Endothelial cell of umbilical vein (primary cell): ENCODE results near the gene COL5A1. TPM values are rescaled to one million over a fixed set of nuclear protein-coding genes. Genes with fewer than 3 reads are reported as not detected.
"Not testable (repeated sequence)": the region's sequence is repeated elsewhere in the genome, so short reads cannot be mapped to it uniquely, and the experiment has no call there.

Source experiments
- BruUV-seq: library from RNA; stranded (reverse); fragments of 400-500 nt; replicated peaks from 2 replicates; lab custom pipeline; 2021; lab: Mats Ljungman, UMichigan
- CTCF ChIA-PET: fragments of 300-600, 350-600 bp; sonication (Branson Sonifier 250); formaldehyde crosslinking; loops from one replicate; lab custom pipeline; 2021; ENCODE audit warnings: antibody characterized with exemption, inconsistent platforms; lab: Charles Lee
- POLR2A ChIA-PET: fragments of 300-600, 350-600 bp; sonication (Branson Sonifier 250); formaldehyde crosslinking; loops from one replicate; lab custom pipeline; 2021; ENCODE audit warnings: antibody characterized with exemption, inconsistent platforms; lab: Charles Lee
- DNase-seq: peaks from one replicate; pipeline ENCODE4 v3.0.0-alpha.2; 2011; ENCODE audit warnings: low read depth, low spot score
- FAIRE-seq: peaks from 2 replicates; lab custom pipeline; 2011; peaks lifted over from hg19 to GRCh38; lab: Jason Lieb, UNC
- H2AFZ ChIP-seq: 2 replicates; pipeline ENCODE4 v1.6.0; 2012; ENCODE audit warnings: low read depth, low read length, control low read depth, inconsistent platforms
- H3K27ac ChIP-seq: 2 replicates; pipeline ENCODE4 v1.5.1; 2011; ENCODE audit warnings: low read depth, mild to moderate bottlenecking, control low read depth, low read length, moderate library complexity; ENCODE audit not compliant: insufficient read depth
- H3K27me3 ChIP-seq, 2 experiments: 2 replicates each; pipeline versions ENCODE4 v1.6.0 to v1.6.1; 2011; ENCODE audit warnings: low read length in 2 of 2, mixed read lengths in 1 of 2; ENCODE audit not compliant: control insufficient read depth in 2 of 2, insufficient read depth in 2 of 2
- H3K36me3 ChIP-seq, 2 experiments: 2 replicates in 1 of 2; 3 replicates in 1 of 2; pipeline ENCODE4 v1.5.1; 2011; ENCODE audit warnings: low read length in 2 of 2, mild to moderate bottlenecking in 1 of 2, moderate library complexity in 1 of 2; ENCODE audit not compliant: control insufficient read depth in 2 of 2, insufficient read depth in 2 of 2; ENCODE audit errors: extremely low read depth in 1 of 2
- H3K4me1 ChIP-seq: 3 replicates; pipeline ENCODE4 v1.5.1; 2011; ENCODE audit warnings: mild to moderate bottlenecking, low read length; ENCODE audit not compliant: control insufficient read depth, insufficient read depth; ENCODE audit errors: extremely low read depth
- H3K4me2 ChIP-seq: 2 replicates; pipeline ENCODE4 v1.6.1; 2011; ENCODE audit warnings: low read length, control low read depth, mixed read lengths; ENCODE audit not compliant: insufficient read depth
- H3K4me3 ChIP-seq, 3 experiments: fragments of 200-600 bp in 1 of 3; sonication (generic), shearing (Covaris generic) in 1 of 3; replicated peaks in 1 of 3; 2 replicates each; pipeline ENCODE4 v1.5.1; 2011 to 2016; ENCODE audit warnings: control low read depth in 3 of 3, low read length in 3 of 3, mild to moderate bottlenecking in 2 of 3, inconsistent platforms in 1 of 3, low read depth in 1 of 3, moderate library complexity in 1 of 3; ENCODE audit not compliant: insufficient read depth in 1 of 3
- H3K79me2 ChIP-seq: 2 replicates; pipeline ENCODE4 v1.6.0; 2012; ENCODE audit warnings: low read length, inconsistent platforms; ENCODE audit not compliant: control insufficient read depth, insufficient read depth
- H3K9ac ChIP-seq: replicated peaks from 2 replicates; pipeline ENCODE3; 2011; ENCODE audit warnings: low read length, control low read depth; ENCODE audit not compliant: insufficient read depth; ENCODE audit errors: extremely low read depth
- H3K9me1 ChIP-seq: replicated peaks from 3 replicates; pipeline ENCODE4 v1.6.0; 2011; ENCODE audit warnings: mild to moderate bottlenecking, low read length; ENCODE audit not compliant: control insufficient read depth, insufficient read depth; ENCODE audit errors: extremely low read depth
- H3K9me3 ChIP-seq: replicated peaks from 2 replicates; pipeline ENCODE4 v1.5.1; 2012; ENCODE audit warnings: low read length, inconsistent platforms; ENCODE audit not compliant: control insufficient read depth, insufficient read depth
- H4K20me1 ChIP-seq: replicated peaks from 2 replicates; pipeline ENCODE3; 2011; ENCODE audit warnings: mild to moderate bottlenecking, low read length; ENCODE audit not compliant: control insufficient read depth, insufficient read depth; ENCODE audit errors: extremely low read depth
- CTCF ChIP-seq, 2 donors: IDR thresholded peaks; 1 replicate in 1 of 2; 2 replicates in 1 of 2; pipeline ENCODE4 v1.5.1; 2011; ENCODE audit warnings: low read length in 2 of 2, mild to moderate bottlenecking in 2 of 2, moderate library complexity in 2 of 2, control low read depth in 1 of 2, inconsistent platforms in 1 of 2, low read depth in 1 of 2; ENCODE audit not compliant: insufficient read depth in 1 of 2; ENCODE audit errors: extremely low read depth in 1 of 2
- EZH2 ChIP-seq: IDR thresholded peaks from 2 replicates; pipeline ENCODE4 v1.6.1; 2012; ENCODE audit warnings: borderline replicate concordance, low read depth, mild to moderate bottlenecking, moderate library complexity, low read length, inconsistent platforms; ENCODE audit not compliant: severe bottlenecking
- FOS ChIP-seq: IDR thresholded peaks from 2 replicates; pipeline ENCODE4 v1.6.1; 2011; ENCODE audit warnings: mild to moderate bottlenecking, low read length, moderate library complexity, borderline replicate concordance; ENCODE audit not compliant: insufficient read depth
- GATA2 ChIP-seq: IDR thresholded peaks from 2 replicates; pipeline ENCODE4 v1.7.0; 2011; ENCODE audit warnings: low read depth, mild to moderate bottlenecking, moderate library complexity, mixed read lengths, low read length; ENCODE audit not compliant: insufficient read length, insufficient read depth
- JUN ChIP-seq: IDR thresholded peaks from 2 replicates; pipeline ENCODE4 v1.6.1; 2011; ENCODE audit warnings: borderline replicate concordance, low read depth; ENCODE audit not compliant: insufficient read length, insufficient read depth
- MAX ChIP-seq: IDR thresholded peaks from 2 replicates; pipeline ENCODE4 v1.6.1; 2011; ENCODE audit not compliant: insufficient read depth, insufficient read length
- MYC ChIP-seq: IDR thresholded peaks from one replicate; pipeline ENCODE4 v1.6.1; 2011; ENCODE audit warnings: mild to moderate bottlenecking, low read depth, low read length
- POLR2A ChIP-seq: IDR thresholded peaks from 2 replicates; pipeline ENCODE4 v1.6.1; 2012; ENCODE audit warnings: low read depth, mild to moderate bottlenecking, control low read depth, low read length
- POLR2AphosphoS5 ChIP-seq: IDR thresholded peaks from 2 replicates; pipeline ENCODE4 v1.6.1; 2012; ENCODE audit warnings: low read depth, mild to moderate bottlenecking, control low read depth, low read length, moderate library complexity; ENCODE audit not compliant: insufficient read depth
- dilution Hi-C: fragments of 300-500 bp; cut with MboI; formaldehyde crosslinking; loops from one replicate; pipeline ENCODE4 v1.15.0; 2019; ENCODE audit warnings: low sequenced_read_pairs; ENCODE audit not compliant: extremely low pct_ligation_motif_present
- intact Hi-C: fragments of 100-400 bp; cut with micrococcal nuclease; formaldehyde crosslinking; loops from one replicate; pipeline ENCODE4 v1.10.0; 2022
- polyA plus RNA-seq, 4 experiments: library from polyadenylated mRNA; depleted of rRNA in 3 of 4; stranded (reverse) in 3 of 4; unstranded in 1 of 4; fragments of >200 nt; gene quantifications; 2 replicates each; pipeline versions ENCODE4 v1.2.1 to v1.2.3, GENCODE V29; 2011 to 2012; ENCODE audit warnings: missing spikeins in 1 of 4
- total RNA-seq: library from RNA; stranded (reverse); gene quantifications from 2 replicates; pipeline ENCODE4 v1.2.3, GENCODE V29; 2021

The COL5A1 gene
- total and polyA plus RNA-seq, 2 donors (not counting 3 experiments of a cell fraction or from before 2014, with no cell fraction given): 97.4 to 175 TPM

- H3K27ac ChIP-seq: no peak overlapping the region
- POLR2A ChIA-PET: no interaction called here
- no peak overlapping the region for H3K4me3 ChIP-seq
- no TSS peak for BruUV-seq
- dilution Hi-C loops: no loop called here
- H3K4me2 ChIP-seq: no peak overlapping the region
- peaks cover 7 to 27% of the 10 kb centered on the region in 2 experiments for H3K36me3 ChIP-seq
- H3K9me1 ChIP-seq: no peaks in the 10 kb centered on the region
- FAIRE-seq (no peak), DNase-seq (no peak)
- no peaks in the 10 kb centered on the region for H3K27me3 ChIP-seq
- no peak overlapping the region for H3K9ac ChIP-seq
- TF ChIP-seq POLR2A (no peak), JUN (no peak), GATA2 (no peak), POLR2AphosphoS5 (no peak), MAX (no peak), EZH2 (no peak), FOS (no peak), MYC (no peak), CTCF (IDR thresholded peaks at IDR 0.05; ENCODE audit: extremely low read depth in 1 of 2, insufficient read depth in 1 of 2, low read depth in 1 of 2, low read length in 2 of 2) (no peak)
- CTCF ChIA-PET: interaction anchor here (1.5 to 1.9 kb wide), 2 partner anchors 13 kb away, joined by 6 to 7 read pairs; no protein-coding TSS in a partner anchor
- H4K20me1 ChIP-seq: no peaks in the 10 kb centered on the region
- H3K9me3 ChIP-seq: no peaks in the 10 kb centered on the region
- no peak overlapping the region for H2AFZ ChIP-seq
- H3K79me2 ChIP-seq: no peaks in the 10 kb centered on the region
- intact Hi-C loops: no loop called here
- H3K4me1 ChIP-seq: no peaks in the 10 kb centered on the region
These were observed 60.7 kb downstream of the COL5A1 start for GRCh38 chr9:134702291-134702690.

- dilution Hi-C loops, H4K20me1 ChIP-seq, H3K79me2 ChIP-seq, H3K9ac ChIP-seq, H3K4me1 ChIP-seq, H3K27ac ChIP-seq, H3K4me3 ChIP-seq, POLR2A ChIA-PET, DNase-seq, FAIRE-seq, intact Hi-C loops, H3K4me2 ChIP-seq, H2AFZ ChIP-seq, H3K27me3 ChIP-seq, BruUV-seq, H3K9me3 ChIP-seq, H3K9me1 ChIP-seq: not testable (repeated sequence)
- CTCF ChIA-PET: interaction anchor here (1.5 kb wide), 1 partner anchor 15 kb away, joined by 7 read pairs; no protein-coding TSS in a partner anchor
- peaks cover 8 to 30% of the 10 kb centered on the region in 2 experiments for H3K36me3 ChIP-seq
These were observed 62.1 kb downstream of the COL5A1 start for GRCh38 chr9:134703730-134704114.
